Neuron (in vitro differentiated cells): ENCODE results near the gene ME1.
"Not testable (repeated sequence)": the region's sequence is repeated elsewhere in the genome, so short reads cannot be mapped to it uniquely, and the experiment has no call there.

ENCODE experiments used
- H2AFZ ChIP-seq: one replicate; pipeline ENCODE4 v1.6.1; 2013; ENCODE audit warnings: low read depth, mild to moderate bottlenecking, inconsistent platforms, low read length, moderate library complexity
- H3K27me3 ChIP-seq: one replicate; pipeline ENCODE4 v1.6.1; 2013; ENCODE audit warnings: low read length; ENCODE audit not compliant: insufficient read depth
- H3K36me3 ChIP-seq: one replicate; pipeline ENCODE4 v1.6.1; 2013; ENCODE audit warnings: low read length; ENCODE audit not compliant: insufficient read depth
- H3K4me1 ChIP-seq: one replicate; pipeline ENCODE4 v1.6.1; 2013; ENCODE audit warnings: low read length; ENCODE audit not compliant: insufficient read depth
- H3K4me3 ChIP-seq: 2 replicates; pipeline ENCODE4 v1.5.1; 2013; ENCODE audit warnings: mild to moderate bottlenecking, low read length, moderate library complexity
- H3K9me3 ChIP-seq: one replicate; pipeline ENCODE4 v1.6.1; 2013; ENCODE audit warnings: low read length

ME1 gene

DNA sequence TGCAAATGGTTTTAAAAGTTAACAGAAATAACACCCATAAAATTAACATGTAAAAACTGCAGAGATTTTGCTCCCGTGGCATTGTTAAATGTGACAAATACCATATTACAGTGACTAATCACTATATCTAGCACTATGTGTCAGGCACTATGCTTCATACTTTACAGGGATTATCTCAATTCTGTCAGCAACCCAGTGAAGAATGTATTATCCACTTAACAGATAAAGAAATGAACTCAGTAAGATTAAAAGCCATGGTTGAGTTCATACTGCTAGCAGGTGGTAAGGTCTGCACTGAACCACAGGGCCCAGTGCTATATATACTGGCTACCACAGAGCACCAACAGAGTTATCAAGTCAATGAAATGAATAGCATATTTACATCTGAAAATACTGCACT, 172.3 kb downstream of the ME1 start:
- Histone ChIP-seq H3K9me3 (no peaks in the 10 kb centered on the region), H2AFZ (no peak overlapping the region), H3K27me3 (peaks cover 3% of the 10 kb centered on the region), H3K36me3 (no peaks in the 10 kb centered on the region), H3K4me3 (no peak overlapping the region), H3K4me1 (no peaks in the 10 kb centered on the region)

DNA sequence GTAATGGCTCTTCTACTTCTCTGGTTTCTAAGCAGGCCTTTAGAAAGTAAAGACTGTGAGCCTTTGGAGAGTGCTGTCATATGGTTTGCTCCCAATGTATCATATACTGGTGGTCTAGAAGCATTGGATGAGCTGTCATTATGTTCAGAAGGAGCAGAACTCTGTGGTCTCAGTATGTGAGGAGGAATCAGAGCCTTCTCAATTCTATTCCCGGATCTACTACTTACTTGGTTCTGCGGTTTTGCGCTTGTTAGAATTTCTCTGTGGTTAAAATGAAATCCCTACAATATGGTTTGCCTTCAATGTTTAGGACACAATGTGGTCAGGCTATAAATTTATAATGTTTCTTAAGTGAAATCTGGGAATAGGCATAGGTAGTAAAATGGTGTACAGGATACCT, 173.1 kb downstream of the ME1 start:
- Histone ChIP-seq H2AFZ (no peak overlapping the region), H3K4me3 (no peak overlapping the region), H3K9me3 (no peaks in the 10 kb centered on the region), H3K4me1 (no peaks in the 10 kb centered on the region), H3K27me3 (peaks cover 3% of the 10 kb centered on the region), H3K36me3 (no peaks in the 10 kb centered on the region)

DNA sequence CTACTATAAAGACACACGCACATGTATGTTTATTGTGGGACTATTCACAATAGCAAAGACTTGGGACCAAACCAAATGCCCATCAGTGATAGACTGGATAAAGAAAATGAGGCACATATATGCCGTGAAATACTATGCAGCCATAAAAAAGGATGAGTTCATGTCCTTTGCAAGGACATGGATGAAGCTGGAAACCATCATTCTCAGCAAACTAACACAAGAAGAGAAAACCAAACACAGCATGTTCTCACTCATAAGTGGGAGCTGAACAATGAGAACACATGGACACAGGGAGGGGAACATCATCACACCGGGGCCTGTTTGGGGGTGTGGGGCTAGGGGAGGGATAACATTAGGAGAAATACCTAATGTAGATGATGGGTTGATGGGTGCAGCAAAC, 174.1 kb downstream of the ME1 start:
- not testable (repeated sequence) for H2AFZ ChIP-seq, H3K36me3 ChIP-seq, H3K4me1 ChIP-seq, H3K27me3 ChIP-seq, H3K9me3 ChIP-seq, H3K4me3 ChIP-seq

DNA sequence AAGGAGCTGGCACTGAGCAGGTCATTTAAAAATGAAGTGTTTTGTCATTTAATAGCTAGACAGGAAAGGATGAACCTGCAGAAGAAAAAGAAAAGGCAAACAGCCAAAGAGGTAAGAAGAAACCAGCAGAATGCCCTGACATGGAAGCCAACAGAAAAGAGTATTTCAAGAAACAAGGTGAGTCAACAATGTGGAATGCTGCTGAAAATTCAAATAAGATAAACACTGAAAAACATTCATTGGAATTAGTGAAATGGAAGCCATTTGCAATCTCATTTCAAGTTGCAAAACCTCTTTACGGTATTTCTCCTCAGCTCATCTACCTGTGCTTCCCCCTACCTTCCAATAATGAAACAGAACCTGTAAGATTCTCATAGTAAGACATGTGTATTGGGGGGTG, 178.1 kb downstream of the ME1 start:
- H3K4me3 ChIP-seq = no peak overlapping the region
- H2AFZ ChIP-seq = no peak overlapping the region
- no peaks in the 10 kb centered on the region for H3K9me3 ChIP-seq
- peaks cover 3% of the 10 kb centered on the region for H3K27me3 ChIP-seq
- no peaks in the 10 kb centered on the region for H3K4me1 ChIP-seq
- H3K36me3 ChIP-seq = no peaks in the 10 kb centered on the region

DNA sequence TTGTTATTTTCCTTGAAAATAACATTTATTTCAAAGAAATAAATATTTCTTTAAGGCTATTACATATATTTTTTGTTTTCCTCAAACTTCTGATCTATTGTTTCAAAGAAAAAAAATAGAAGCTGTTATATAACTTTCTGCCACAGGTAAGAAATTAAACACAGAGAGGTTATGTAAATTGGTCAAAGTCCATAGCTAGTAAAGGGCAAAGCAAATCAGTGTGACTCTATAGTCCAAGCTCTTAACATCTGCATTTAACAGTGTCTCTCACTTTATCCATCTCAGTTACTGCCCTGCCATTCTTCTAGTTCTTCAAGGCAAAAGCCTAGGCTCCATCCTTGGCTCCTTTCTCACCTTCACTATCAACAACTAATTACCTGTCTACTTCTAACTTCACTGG, 180.6 kb downstream of the ME1 start:
- Histone ChIP-seq H3K27me3 (peaks cover 3% of the 10 kb centered on the region), H3K9me3 (no peaks in the 10 kb centered on the region), H3K4me3 (no peak overlapping the region), H3K36me3 (no peaks in the 10 kb centered on the region), H3K4me1 (no peaks in the 10 kb centered on the region), H2AFZ (no peak overlapping the region)

DNA sequence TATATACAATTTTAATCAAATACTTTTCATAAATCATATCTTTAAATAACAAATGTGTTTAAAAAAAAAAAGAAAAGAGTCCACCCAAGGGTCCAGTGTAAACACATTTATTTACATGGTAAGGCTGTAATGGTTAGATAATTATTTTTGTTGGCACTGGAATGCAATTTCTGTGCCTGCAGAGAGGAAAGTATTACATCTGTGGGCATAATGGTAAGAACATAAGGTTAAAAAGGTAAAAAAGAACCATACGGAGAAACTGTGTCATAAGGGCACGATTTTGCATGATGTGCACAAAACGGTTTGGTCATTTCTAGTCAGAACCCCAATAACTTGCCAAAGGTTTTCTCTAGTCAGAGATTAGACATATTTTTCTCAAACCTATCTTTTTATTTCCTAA, 183.4 kb downstream of the ME1 start:
- Histone ChIP-seq H3K4me3 (no peak overlapping the region), H3K36me3 (no peaks in the 10 kb centered on the region), H3K9me3 (no peaks in the 10 kb centered on the region)

DNA sequence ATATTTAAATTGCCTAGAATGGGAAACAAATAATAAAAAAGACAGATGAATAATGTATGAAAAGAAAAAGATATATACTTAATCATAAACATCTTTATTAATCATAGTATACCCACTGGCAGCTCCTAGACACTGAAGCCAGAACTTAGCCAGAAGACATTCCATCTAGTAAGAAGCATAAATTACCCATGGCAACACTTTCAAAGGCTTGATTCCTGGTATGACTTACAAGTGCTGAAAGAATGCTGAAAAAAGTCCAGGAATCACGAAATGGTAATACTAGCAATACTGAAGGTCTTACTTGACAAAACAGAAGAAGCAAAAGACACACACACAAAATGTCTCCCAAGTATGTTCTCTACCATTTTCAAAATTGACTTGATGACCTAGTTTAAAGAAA, 199.7 kb downstream of the ME1 start:
- Histone ChIP-seq H3K36me3 (no peaks in the 10 kb centered on the region), H3K4me3 (no peak overlapping the region), H2AFZ (no peak overlapping the region), H3K27me3 (peaks cover 2% of the 10 kb centered on the region), H3K4me1 (no peaks in the 10 kb centered on the region), H3K9me3 (no peaks in the 10 kb centered on the region)

More for the DNA sequence above, 183.4 kb downstream of the ME1 start:
- Histone ChIP-seq H3K4me1 (no peaks in the 10 kb centered on the region), H2AFZ (no peak overlapping the region), H3K27me3 (no peaks in the 10 kb centered on the region)

DNA sequence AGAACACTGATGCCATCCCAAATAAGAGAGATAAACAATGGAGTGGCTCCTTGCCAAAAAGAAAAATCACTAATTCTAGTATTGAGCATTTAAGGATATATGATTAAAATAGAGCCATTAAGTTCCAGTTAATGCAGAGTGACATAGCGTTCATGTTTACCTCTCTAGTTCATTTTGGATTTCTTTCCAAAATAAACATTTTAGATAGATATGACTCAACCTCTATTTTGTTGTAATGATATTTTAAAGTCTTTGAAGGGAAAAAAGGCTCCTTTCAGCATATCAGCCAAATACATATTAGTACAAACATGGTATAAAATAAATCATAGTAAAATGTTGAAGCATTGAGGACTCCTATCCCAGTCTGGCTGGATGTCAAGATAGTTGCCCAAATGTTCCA, 204.3 kb downstream of the ME1 start:
- H3K4me3 ChIP-seq = no peak overlapping the region
- H3K4me1 ChIP-seq = no peaks in the 10 kb centered on the region
- no peak overlapping the region for H2AFZ ChIP-seq
- H3K27me3 ChIP-seq = peaks cover 5% of the 10 kb centered on the region
- H3K36me3 ChIP-seq = no peaks in the 10 kb centered on the region
- H3K9me3 ChIP-seq = no peaks in the 10 kb centered on the region

DNA sequence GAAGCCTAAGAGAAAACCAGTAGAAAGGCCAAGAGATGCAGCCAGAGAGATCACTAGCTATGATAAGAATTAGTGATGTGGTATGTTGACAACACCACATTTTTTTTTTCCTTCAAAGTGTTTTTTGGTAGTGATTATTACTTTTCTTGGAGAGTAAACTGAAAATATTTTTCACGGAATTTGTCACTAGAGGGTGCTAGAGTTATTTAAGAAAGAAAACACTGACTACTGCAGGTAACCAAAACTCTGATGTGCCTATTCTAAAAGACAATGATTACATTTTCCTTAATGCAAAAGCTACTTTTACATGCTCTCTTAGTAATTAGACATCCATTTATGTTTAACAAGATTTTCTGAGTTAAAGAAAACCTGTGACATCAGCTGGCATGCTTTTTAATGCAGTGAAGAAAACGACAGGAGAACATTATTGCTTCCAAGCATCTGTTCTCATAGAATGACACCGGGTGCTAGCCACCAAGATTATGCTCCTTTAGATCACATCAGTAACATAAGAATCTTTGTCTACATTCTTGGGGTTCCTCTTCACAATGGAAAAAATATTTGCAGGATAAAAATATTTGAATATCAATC, 208.9 kb downstream of the ME1 start:
- no peaks in the 10 kb centered on the region for H3K36me3 ChIP-seq
- H3K9me3 ChIP-seq = no peaks in the 10 kb centered on the region
- peaks cover 11% of the 10 kb centered on the region for H3K27me3 ChIP-seq
- H3K4me1 ChIP-seq = no peaks in the 10 kb centered on the region
- H2AFZ ChIP-seq = no peak overlapping the region
- no peak overlapping the region for H3K4me3 ChIP-seq

DNA sequence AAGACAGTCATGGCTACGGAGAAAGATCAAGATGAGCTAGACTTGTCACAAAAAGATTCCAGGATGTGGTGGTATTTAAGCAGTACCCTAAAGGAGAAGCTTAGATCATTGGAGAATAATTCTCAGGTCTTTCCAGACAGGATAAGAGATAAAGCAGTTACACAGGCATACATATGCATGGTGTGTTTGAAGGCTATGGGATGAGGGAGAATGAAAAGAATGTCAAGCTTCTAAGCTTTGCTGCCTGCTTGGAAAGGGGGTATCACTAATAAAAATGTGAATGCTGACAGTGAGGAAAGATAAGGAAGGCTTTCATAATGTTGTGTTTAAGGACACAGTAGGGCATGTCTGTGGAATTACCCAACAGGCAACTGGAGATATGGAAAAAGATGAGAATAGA, 209.6 kb downstream of the ME1 start:
- no peak overlapping the region for H2AFZ ChIP-seq
- H3K36me3 ChIP-seq = no peaks in the 10 kb centered on the region
- no peak overlapping the region for H3K4me3 ChIP-seq
- no peaks in the 10 kb centered on the region for H3K9me3 ChIP-seq
- H3K27me3 ChIP-seq = peaks cover 15% of the 10 kb centered on the region
- H3K4me1 ChIP-seq = no peaks in the 10 kb centered on the region

DNA sequence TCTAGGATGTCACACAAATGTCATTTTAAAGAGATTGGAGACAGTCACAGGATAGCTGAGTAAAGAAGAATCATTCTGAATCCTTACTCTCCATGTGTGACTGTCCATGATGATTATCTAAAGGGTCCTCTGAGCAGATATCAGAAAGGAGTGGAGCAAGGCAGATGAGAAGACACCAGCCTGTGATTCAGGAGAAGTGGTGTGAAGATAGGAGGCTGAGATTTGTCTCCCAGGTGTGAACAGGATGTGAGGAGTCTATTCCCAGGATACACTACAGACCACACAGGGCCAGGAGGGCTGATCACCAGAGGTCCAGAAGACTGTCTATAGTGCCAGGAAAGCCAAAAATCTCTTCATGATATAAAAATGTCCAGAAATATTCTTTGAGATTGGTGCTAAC, 210.7 kb downstream of the ME1 start:
- no peaks in the 10 kb centered on the region for H3K36me3 ChIP-seq
- H2AFZ ChIP-seq = no peak overlapping the region
- H3K27me3 ChIP-seq = peaks cover 17% of the 10 kb centered on the region
- no peaks in the 10 kb centered on the region for H3K9me3 ChIP-seq
- no peaks in the 10 kb centered on the region for H3K4me1 ChIP-seq
- H3K4me3 ChIP-seq = no peak overlapping the region

DNA sequence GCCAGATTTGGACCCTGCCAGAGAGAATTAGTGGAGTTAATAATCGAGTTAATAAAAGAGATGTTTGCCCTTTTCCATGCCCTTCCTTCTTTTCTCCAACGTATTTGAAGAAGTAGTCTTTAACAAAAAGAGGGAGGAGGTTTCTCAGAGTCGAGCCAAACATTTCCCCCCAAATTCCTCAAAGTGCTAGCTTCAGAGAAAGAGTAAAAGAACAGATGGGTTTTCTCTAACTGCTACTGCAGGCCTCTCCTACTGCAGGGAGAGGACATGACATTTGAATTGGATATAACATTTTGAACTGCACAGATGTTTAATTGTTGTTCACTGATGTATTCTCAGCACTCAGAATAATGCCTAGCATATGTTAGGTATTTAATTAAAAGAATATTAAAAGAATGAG, 212.2 kb downstream of the ME1 start:
- Histone ChIP-seq H3K36me3 (no peaks in the 10 kb centered on the region), H3K9me3 (no peaks in the 10 kb centered on the region), H3K4me1 (no peaks in the 10 kb centered on the region), H3K4me3 (no peak overlapping the region), H3K27me3 (peaks cover 17% of the 10 kb centered on the region), H2AFZ (no peak overlapping the region)

DNA sequence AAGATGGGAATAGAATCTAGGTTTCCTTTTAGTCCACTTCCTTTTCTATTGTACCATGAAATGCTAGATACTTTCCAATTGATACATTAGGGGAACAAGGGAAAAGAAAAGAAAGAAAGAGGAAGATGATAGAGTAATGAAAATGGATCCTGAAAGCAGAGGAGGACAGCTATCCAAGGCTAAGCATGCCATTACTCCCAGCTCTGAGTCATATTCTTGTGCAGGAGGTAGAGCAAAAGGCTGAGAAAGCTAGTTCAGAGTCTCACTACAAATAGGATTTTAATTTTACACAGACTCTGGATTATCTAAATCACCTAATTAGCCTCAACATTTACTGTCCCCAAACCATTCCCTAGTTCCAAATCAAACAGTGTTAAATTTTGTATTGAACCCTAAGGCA, 214.0 kb downstream of the ME1 start:
- Histone ChIP-seq H3K9me3 (no peaks in the 10 kb centered on the region), H3K36me3 (no peaks in the 10 kb centered on the region), H3K4me3 (no peak overlapping the region), H2AFZ (no peak overlapping the region), H3K27me3 (peaks cover 15% of the 10 kb centered on the region), H3K4me1 (no peaks in the 10 kb centered on the region)
